ENCODE measurements around the gene SYNGR3. TPM values are rescaled to one million over a fixed set of nuclear protein-coding genes. Genes with fewer than 3 reads are reported as not detected.
A peak's percentile ranks its signal among the peaks of the same experiment; 100 is the strongest.

Gene SYNGR3
- total and polyA plus RNA-seq, 2 of the 13 experiments (the other 11 are each of a cell fraction or from before 2014, with no cell fraction given) = 0.97 to 5.7 TPM

- TF ChIP-seq ZNF7 (CRISPR knock-in tag; IDR thresholded peaks at IDR 0.05) (no peak), ZNF598 (CRISPR knock-in tag; IDR thresholded peaks at IDR 0.05; ENCODE audit: borderline replicate concordance) (no peak), AHR (CRISPR knock-in tag; IDR thresholded peaks at IDR 0.05) (peak; percentile 55; the same call in 1 of the 2 replicates), POLR2G (IDR thresholded peaks at IDR 0.05; ENCODE audit: low read depth, low read length) (peak; percentile 95), NFKBIZ (CRISPR knock-in tag; IDR thresholded peaks at IDR 0.05) (peak; percentile 39; the same call in 1 of the 2 replicates), ZNF383 (CRISPR knock-in tag; IDR thresholded peaks at IDR 0.05; ENCODE audit: borderline replicate concordance) (no peak)
- TF ChIP-seq, protein P1, sequence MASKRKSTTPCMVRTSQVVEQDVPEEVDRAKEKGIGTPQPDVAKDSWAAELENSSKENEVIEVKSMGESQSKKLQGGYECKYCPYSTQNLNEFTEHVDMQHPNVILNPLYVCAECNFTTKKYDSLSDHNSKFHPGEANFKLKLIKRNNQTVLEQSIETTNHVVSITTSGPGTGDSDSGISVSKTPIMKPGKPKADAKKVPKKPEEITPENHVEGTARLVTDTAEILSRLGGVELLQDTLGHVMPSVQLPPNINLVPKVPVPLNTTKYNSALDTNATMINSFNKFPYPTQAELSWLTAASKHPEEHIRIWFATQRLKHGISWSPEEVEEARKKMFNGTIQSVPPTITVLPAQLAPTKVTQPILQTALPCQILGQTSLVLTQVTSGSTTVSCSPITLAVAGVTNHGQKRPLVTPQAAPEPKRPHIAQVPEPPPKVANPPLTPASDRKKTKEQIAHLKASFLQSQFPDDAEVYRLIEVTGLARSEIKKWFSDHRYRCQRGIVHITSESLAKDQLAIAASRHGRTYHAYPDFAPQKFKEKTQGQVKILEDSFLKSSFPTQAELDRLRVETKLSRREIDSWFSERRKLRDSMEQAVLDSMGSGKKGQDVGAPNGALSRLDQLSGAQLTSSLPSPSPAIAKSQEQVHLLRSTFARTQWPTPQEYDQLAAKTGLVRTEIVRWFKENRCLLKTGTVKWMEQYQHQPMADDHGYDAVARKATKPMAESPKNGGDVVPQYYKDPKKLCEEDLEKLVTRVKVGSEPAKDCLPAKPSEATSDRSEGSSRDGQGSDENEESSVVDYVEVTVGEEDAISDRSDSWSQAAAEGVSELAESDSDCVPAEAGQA (IDR thresholded peaks at IDR 0.05; ENCODE audit: low read depth) = no peak
- TF ChIP-seq, protein P1 (CRISPR knock-in tag; IDR thresholded peaks at IDR 0.05; ENCODE audit: borderline replicate concordance) = 0 out of 2 replicates have a peak, but pooled peaks have one; percentile 33
- TF ChIP-seq, protein P2, sequence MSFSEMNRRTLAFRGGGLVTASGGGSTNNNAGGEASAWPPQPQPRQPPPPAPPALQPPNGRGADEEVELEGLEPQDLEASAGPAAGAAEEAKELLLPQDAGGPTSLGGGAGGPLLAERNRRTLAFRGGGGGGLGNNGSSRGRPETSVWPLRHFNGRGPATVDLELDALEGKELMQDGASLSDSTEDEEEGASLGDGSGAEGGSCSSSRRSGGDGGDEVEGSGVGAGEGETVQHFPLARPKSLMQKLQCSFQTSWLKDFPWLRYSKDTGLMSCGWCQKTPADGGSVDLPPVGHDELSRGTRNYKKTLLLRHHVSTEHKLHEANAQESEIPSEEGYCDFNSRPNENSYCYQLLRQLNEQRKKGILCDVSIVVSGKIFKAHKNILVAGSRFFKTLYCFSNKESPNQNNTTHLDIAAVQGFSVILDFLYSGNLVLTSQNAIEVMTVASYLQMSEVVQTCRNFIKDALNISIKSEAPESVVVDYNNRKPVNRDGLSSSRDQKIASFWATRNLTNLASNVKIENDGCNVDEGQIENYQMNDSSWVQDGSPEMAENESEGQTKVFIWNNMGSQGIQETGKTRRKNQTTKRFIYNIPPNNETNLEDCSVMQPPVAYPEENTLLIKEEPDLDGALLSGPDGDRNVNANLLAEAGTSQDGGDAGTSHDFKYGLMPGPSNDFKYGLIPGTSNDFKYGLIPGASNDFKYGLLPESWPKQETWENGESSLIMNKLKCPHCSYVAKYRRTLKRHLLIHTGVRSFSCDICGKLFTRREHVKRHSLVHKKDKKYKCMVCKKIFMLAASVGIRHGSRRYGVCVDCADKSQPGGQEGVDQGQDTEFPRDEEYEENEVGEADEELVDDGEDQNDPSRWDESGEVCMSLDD (CRISPR knock-in tag; IDR thresholded peaks at IDR 0.05; ENCODE audit: borderline replicate concordance) = no peak
- TF ChIP-seq, protein P3, sequence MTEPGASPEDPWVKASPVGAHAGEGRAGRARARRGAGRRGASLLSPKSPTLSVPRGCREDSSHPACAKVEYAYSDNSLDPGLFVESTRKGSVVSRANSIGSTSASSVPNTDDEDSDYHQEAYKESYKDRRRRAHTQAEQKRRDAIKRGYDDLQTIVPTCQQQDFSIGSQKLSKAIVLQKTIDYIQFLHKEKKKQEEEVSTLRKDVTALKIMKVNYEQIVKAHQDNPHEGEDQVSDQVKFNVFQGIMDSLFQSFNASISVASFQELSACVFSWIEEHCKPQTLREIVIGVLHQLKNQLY (CRISPR knock-in tag; IDR thresholded peaks at IDR 0.05) = no peak
- TF ChIP-seq, protein P4, sequence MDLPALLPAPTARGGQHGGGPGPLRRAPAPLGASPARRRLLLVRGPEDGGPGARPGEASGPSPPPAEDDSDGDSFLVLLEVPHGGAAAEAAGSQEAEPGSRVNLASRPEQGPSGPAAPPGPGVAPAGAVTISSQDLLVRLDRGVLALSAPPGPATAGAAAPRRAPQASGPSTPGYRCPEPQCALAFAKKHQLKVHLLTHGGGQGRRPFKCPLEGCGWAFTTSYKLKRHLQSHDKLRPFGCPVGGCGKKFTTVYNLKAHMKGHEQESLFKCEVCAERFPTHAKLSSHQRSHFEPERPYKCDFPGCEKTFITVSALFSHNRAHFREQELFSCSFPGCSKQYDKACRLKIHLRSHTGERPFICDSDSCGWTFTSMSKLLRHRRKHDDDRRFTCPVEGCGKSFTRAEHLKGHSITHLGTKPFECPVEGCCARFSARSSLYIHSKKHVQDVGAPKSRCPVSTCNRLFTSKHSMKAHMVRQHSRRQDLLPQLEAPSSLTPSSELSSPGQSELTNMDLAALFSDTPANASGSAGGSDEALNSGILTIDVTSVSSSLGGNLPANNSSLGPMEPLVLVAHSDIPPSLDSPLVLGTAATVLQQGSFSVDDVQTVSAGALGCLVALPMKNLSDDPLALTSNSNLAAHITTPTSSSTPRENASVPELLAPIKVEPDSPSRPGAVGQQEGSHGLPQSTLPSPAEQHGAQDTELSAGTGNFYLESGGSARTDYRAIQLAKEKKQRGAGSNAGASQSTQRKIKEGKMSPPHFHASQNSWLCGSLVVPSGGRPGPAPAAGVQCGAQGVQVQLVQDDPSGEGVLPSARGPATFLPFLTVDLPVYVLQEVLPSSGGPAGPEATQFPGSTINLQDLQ (CRISPR knock-in tag; IDR thresholded peaks at IDR 0.05) = no peak
These were observed 46.7 kb upstream of the SYNGR3 start, which contains the start of gene MSRB1 (continued) for GRCh38 chr16:1942810-1943726.

All from HepG2 (cell line).